SJSA1 (cell line): ENCODE results near the gene KRTAP4-11. TPM values are rescaled to one million over a fixed set of nuclear protein-coding genes. Genes with fewer than 3 reads are reported as not detected.
"Not testable (repeated sequence)": the region's sequence is repeated elsewhere in the genome, so short reads cannot be mapped to it uniquely, and the experiment has no call there.

Experiments used
- DNase-seq, 2 experiments: peaks; one replicate each; pipeline ENCODE4 v3.0.0-alpha.2; 2015 to 2020; ENCODE audit warnings: low spot score in 2 of 2, low read depth in 1 of 2
- H3K27ac ChIP-seq: fragments of 250-450 bp; sonication (Bioruptor Pico); 2 replicates; pipeline ENCODE4 v1.5.1; 2020; ENCODE audit warnings: mild to moderate bottlenecking, moderate library complexity
- H3K27me3 ChIP-seq: fragments of 250-450 bp; sonication (Bioruptor Pico); replicated peaks from 2 replicates; pipeline ENCODE4 v1.5.1; 2020; ENCODE audit warnings: mild to moderate bottlenecking, moderate library complexity
- H3K36me3 ChIP-seq: fragments of 250-450 bp; sonication (Bioruptor Pico); 2 replicates; pipeline ENCODE4 v1.5.1; 2020; ENCODE audit warnings: mild to moderate bottlenecking
- H3K4me1 ChIP-seq: fragments of 250-450 bp; sonication (Bioruptor Pico); replicated peaks from 2 replicates; pipeline ENCODE4 v1.6.1; 2021; ENCODE audit warnings: mild to moderate bottlenecking
- H3K4me3 ChIP-seq: fragments of 250-450 bp; sonication (Bioruptor Pico); 2 replicates; pipeline ENCODE4 v1.5.1; 2020; ENCODE audit warnings: mild to moderate bottlenecking
- H3K9me3 ChIP-seq: fragments of 250-450 bp; sonication (Bioruptor Pico); replicated peaks from 2 replicates; pipeline ENCODE4 v1.5.1; 2020; ENCODE audit warnings: mild to moderate bottlenecking
- total RNA-seq: library from RNA; depleted of rRNA; stranded (reverse); fragments of >200 nt; shearing (Covaris generic); gene quantifications from 2 replicates; pipeline ENCODE4 v1.2.3, GENCODE V29; 2014

Gene KRTAP4-11
- total RNA-seq, 1 experiment from 2014 or later, result not detected

GRCh38 chr17:41140360-41141131 is 22.4 kb upstream of the KRTAP4-11 start, which contains the start of gene KRTAP4-6:
TSS of gene KRTAP4-6 (minus strand) at chr17:41140544. CDS start at chr17:41140487, 57 bp downstream.
- Histone ChIP-seq H3K27ac (peak within 1 kb of the TSS; percentile 83), H3K27me3 (no peaks in the 10 kb centered on the region), H3K4me3 (no peak within 1 kb of the TSS), H3K36me3 (no peaks in the 10 kb centered on the region), H3K4me1 (peaks cover 16% of the 10 kb centered on the region), H3K9me3 (peaks cover 4% of the 10 kb centered on the region; the same call in 1 of the 2 replicates)
- DNase-seq, result peak; percentile 68 to 92

GRCh38 chr17:41139865-41140264 is 21.7 kb upstream of the KRTAP4-11 start:
- H3K9me3 ChIP-seq, H3K27ac ChIP-seq, H3K27me3 ChIP-seq, H3K4me3 ChIP-seq, H3K36me3 ChIP-seq, DNase-seq: not testable (repeated sequence)
- peaks cover 16% of the 10 kb centered on the region for H3K4me1 ChIP-seq

DNA sequence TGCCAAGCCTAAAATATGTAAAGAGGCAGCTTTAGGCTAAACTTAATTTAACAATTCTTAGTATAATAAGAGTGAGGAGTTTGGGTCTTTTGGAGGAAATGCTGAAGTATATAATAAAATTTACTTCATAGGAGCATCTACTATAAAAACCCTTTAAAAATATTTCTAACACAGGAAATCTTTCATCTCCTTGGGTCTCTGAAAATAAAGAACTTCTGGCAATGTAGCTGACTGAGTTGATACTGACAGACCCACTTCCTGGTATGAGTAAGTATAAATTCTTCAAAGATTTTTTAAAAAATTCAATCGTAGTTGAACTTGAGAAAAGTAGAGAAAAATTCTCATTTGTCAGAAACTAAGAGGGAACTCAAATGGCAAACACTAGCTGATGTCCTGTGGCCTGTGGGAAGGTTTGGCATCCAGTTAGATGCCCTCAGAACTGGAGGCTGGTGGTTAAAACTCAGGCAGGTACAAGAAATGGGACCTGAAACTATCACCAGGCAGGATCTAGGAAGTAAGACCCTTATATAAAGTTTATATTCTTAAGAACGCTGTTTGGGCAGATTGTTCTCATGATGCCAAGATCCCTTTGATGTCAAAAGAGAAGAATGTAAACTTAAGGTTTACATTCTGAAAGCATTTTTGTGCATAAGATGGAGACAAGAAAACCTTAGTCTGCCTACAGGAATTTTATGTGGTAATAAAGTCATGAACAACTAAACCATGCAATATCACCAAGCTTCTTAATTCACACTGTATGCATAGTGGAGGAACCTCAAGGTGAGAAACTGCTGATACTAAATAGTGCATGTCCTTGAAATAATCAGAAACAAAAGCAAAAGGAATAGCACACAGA is 15.9 kb upstream of the KRTAP4-11 start:
- Histone ChIP-seq H3K36me3 (no peaks in the 10 kb centered on the region), H3K9me3 (no peaks in the 10 kb centered on the region), H3K4me3 (no peak overlapping the region), H3K27ac (peak overlapping the region; percentile 44), H3K27me3 (no peaks in the 10 kb centered on the region), H3K4me1 (peaks cover 25% of the 10 kb centered on the region)
- DNase-seq, result peak in 1 of 2 experiments; percentile 13

DNA sequence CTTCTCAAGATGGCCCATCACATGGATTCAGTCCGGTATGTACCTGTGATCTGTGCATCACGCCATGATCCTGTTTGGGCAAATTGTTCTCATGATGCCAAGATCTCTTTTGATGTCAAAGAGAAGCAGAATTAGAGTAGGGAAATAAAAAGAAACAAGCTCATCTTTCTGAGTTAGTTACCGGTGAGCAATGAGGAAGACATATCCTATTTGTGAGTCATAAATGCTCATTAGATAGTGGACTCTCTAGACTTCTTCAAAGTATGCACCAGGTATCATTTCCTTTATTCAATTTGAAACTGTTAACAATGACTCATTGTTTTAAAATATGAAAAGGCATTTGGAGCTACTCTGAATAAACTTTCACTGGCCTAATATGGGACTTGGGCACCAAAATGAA is 13.8 kb upstream of the KRTAP4-11 start:
- DNase-seq, result peak in 1 of 2 experiments; percentile 15
- no peak overlapping the region for H3K27ac ChIP-seq
- peaks cover 25% of the 10 kb centered on the region for H3K4me1 ChIP-seq
- no peaks in the 10 kb centered on the region for H3K9me3 ChIP-seq
- H3K27me3 ChIP-seq, result no peaks in the 10 kb centered on the region
- no peaks in the 10 kb centered on the region for H3K36me3 ChIP-seq
- no peak overlapping the region for H3K4me3 ChIP-seq

GRCh38 chr17:41127371-41127770 is 9.2 kb upstream of the KRTAP4-11 start:
- peaks cover 11% of the 10 kb centered on the region for H3K4me1 ChIP-seq
- no peak overlapping the region for H3K4me3 ChIP-seq
- no peaks in the 10 kb centered on the region for H3K9me3 ChIP-seq
- DNase-seq, result no peak
- no peak overlapping the region for H3K27ac ChIP-seq
- no peaks in the 10 kb centered on the region for H3K27me3 ChIP-seq
- H3K36me3 ChIP-seq, result no peaks in the 10 kb centered on the region

- Histone ChIP-seq H3K4me1 (peaks cover 2% of the 10 kb centered on the region), H3K9me3 (no peaks in the 10 kb centered on the region), H3K27ac (no peak overlapping the region), H3K36me3 (no peaks in the 10 kb centered on the region), H3K4me3 (no peak overlapping the region), H3K27me3 (no peaks in the 10 kb centered on the region)
- DNase-seq, result no peak
Measured at GRCh38 chr17:41126412-41126811, 8.2 kb upstream of the KRTAP4-11 start.

GRCh38 chr17:41125064-41125463 is 6.9 kb upstream of the KRTAP4-11 start:
- no peak for DNase-seq
- Histone ChIP-seq H3K36me3 (no peaks in the 10 kb centered on the region), H3K9me3 (no peaks in the 10 kb centered on the region), H3K27ac (no peak overlapping the region), H3K4me1 (no peaks in the 10 kb centered on the region), H3K4me3 (no peak overlapping the region), H3K27me3 (no peaks in the 10 kb centered on the region)

DNA sequence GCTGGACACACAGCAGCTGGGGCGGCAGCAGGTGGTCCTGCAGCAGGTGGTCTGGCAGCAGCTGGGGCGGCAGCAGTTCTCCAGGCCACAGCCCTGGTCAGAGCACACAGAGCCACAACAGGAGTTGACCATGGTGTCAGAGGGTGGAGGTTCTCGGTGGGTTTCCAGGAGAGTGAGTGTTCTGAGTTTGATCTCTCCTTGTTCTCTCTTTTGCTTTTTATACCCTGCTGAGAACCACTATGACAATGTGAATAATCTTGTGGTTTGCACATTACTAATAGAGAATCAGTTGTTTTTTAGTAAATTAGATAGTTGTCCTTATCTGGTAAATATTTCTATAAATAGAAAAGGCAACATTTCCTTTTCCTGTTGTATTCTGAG is 5.8 kb upstream of the KRTAP4-11 start, which contains the start of gene KRTAP4-12:
Gene KRTAP4-12 (minus strand): TSS at position 192 of the 381 bp plus-strand sequence. CDS start 60 bp downstream, at position 132.
- DNase-seq, H3K27me3 ChIP-seq, H3K27ac ChIP-seq, H3K4me3 ChIP-seq, H3K9me3 ChIP-seq, H3K4me1 ChIP-seq, H3K36me3 ChIP-seq: not testable (repeated sequence)

- not testable (repeated sequence) for H3K4me3 ChIP-seq, H3K4me1 ChIP-seq, H3K36me3 ChIP-seq, H3K27me3 ChIP-seq, H3K27ac ChIP-seq, H3K9me3 ChIP-seq, DNase-seq
Measured at GRCh38 chr17:41123292-41123990, 5.3 kb upstream of the KRTAP4-11 start.

- Histone ChIP-seq H3K36me3 (no peaks in the 10 kb centered on the region), H3K27ac (no peak overlapping the region), H3K4me1 (no peaks in the 10 kb centered on the region), H3K4me3 (no peak overlapping the region), H3K27me3 (no peaks in the 10 kb centered on the region), H3K9me3 (no peaks in the 10 kb centered on the region)
- DNase-seq, result no peak
Measured at GRCh38 chr17:41121742-41122141, 3.6 kb upstream of the KRTAP4-11 start.

DNA sequence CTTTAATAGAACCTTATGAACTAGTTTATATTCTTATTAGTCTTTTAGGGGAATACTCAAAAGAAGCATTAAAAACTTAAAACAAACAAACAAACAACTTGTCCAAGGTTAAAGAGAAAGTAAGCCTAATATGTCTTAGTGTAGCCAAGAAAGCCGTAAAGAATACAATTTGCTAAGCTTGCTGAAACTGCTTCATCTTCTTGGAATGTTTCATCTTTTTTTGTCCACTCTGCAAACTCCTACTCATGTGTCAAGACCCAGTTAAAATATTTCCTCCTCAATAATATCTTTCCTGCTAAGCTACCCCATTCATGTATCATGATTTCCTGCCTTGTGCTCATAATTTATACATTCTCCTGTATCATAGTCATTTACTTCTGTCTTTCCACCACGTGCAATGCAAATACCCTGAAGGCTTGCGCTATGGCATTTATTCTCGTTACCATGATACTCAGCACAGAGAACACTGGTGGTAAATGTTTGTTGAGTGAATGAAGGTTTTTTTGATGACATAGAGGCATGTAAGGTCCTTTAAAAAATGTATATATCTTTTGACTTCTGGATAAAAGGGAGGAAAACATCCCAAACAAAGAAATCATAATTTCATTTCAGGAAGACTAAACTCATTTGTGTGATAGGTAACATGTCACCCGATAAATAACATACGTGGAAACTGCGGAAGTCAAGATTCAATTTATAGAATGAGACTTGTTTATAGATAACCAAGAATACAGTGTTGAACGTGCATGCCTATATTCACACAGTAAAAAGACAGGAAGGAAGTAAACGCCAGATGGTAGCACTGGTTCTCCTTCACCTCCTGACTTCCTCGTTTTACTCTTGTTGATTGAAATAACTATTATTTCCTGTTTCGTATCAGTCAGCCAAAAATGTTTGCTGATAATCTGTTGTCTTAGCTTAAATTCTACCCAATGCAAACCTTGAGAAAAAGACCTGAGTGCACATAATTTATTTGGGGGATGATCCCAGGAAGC is 1.8 kb upstream of the KRTAP4-11 start:
- H3K9me3 ChIP-seq, H3K36me3 ChIP-seq, H3K4me1 ChIP-seq, H3K27me3 ChIP-seq, DNase-seq, H3K27ac ChIP-seq, H3K4me3 ChIP-seq: not testable (repeated sequence)

DNA sequence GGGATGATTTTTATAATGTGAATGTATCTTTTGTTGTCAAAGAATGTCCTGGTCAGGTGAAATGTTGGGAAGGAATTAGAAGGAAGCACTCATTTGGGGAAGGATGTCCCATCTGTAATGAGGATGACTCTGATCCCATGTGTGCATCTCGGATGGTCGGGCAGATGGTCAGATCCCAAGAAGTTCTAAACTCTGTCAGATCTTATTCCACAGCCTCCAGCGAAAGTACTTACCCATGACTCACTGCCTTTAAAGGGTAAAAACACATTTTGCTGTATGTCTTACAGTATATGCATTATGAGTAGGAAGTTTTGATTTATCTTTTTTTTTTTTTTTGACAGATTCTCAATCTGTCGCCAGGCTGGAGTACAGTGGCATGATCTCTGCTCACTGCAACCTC is 548 bp upstream of the KRTAP4-11 start:
- no peaks in the 10 kb centered on the region for H3K9me3 ChIP-seq
- no peaks in the 10 kb centered on the region for H3K4me1 ChIP-seq
- no peaks in the 10 kb centered on the region for H3K27me3 ChIP-seq
- H3K27ac ChIP-seq, result no peak overlapping the region
- no peaks in the 10 kb centered on the region for H3K36me3 ChIP-seq
- no peak overlapping the region for H3K4me3 ChIP-seq
- DNase-seq, result no peak

DNA sequence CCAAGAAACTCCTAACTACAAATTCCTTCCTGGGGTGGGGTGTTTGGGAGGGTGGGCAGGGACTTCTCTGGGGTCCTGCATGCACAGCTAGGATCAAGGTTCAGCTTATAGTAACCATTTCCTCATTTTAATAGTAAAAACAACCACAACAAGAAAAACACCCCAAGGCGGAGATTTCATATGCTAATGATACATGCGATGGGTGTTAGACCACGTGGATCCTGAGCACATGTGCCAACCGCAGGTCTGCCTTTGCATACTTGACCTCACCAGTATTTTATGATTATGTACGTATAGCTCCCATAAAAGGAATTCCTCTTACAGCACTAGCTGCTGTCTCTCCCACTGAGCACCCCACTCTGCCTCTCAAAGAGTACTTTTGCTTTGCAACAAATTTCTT is 1.9 kb downstream of the KRTAP4-11 start:
- Histone ChIP-seq H3K9me3 (no peaks in the 10 kb centered on the region), H3K27ac (no peak overlapping the region), H3K4me1 (no peaks in the 10 kb centered on the region), H3K27me3 (no peaks in the 10 kb centered on the region), H3K4me3 (no peak overlapping the region), H3K36me3 (no peaks in the 10 kb centered on the region)
- no peak for DNase-seq
